Muscle layer of colon (tissue), 2 donors: Measurements from ENCODE around the gene KCNIP1.

Experiments used
- H3K27ac ChIP-seq: one replicate; pipeline ENCODE4 v1.7.0; 2013; ENCODE audit warnings: low read depth, mild to moderate bottlenecking, low read length, moderate library complexity
- H3K27me3 ChIP-seq, 2 donors: one replicate each; pipeline ENCODE4 v1.7.0; 2013; ENCODE audit warnings: low read length in 2 of 2, mild to moderate bottlenecking in 2 of 2; ENCODE audit not compliant: insufficient read depth in 2 of 2, control insufficient read depth in 1 of 2
- H3K36me3 ChIP-seq: one replicate; pipeline ENCODE4 v1.7.0; 2013; ENCODE audit warnings: mild to moderate bottlenecking, low read length; ENCODE audit not compliant: insufficient read depth
- H3K4me1 ChIP-seq: one replicate; pipeline ENCODE4 v1.7.0; 2013; ENCODE audit warnings: mild to moderate bottlenecking, low read length; ENCODE audit not compliant: insufficient read depth
- H3K4me3 ChIP-seq, 2 donors: one replicate each; pipeline ENCODE4 v1.7.0; 2013; ENCODE audit warnings: low read length in 2 of 2, low read depth in 1 of 2, mild to moderate bottlenecking in 1 of 2, moderate library complexity in 1 of 2
- H3K9ac ChIP-seq: one replicate; pipeline ENCODE4 v1.7.0; 2013; ENCODE audit warnings: low read length
- H3K9me3 ChIP-seq: one replicate; pipeline ENCODE4 v1.7.0; 2013; ENCODE audit warnings: mild to moderate bottlenecking, low read length
- donor health status: abdominal sarcoma.
- donor health status: Adenocarcinoma of cecum.

KCNIP1 gene

GRCh38 chr5:170484459-170484831 lies 19.4 kb upstream of the KCNIP1 start:
- H3K27me3 ChIP-seq: no peaks in the 10 kb centered on the region
- H3K36me3 ChIP-seq: no peaks in the 10 kb centered on the region
- no peak overlapping the region for H3K27ac ChIP-seq
- no peaks in the 10 kb centered on the region for H3K9me3 ChIP-seq
- no peak overlapping the region for H3K9ac ChIP-seq
- H3K4me3 ChIP-seq: no peak overlapping the region
- no peaks in the 10 kb centered on the region for H3K4me1 ChIP-seq

- Histone ChIP-seq H3K36me3 (no peaks in the 10 kb centered on the region), H3K4me3 (no peak overlapping the region), H3K4me1 (no peaks in the 10 kb centered on the region), H3K9me3 (no peaks in the 10 kb centered on the region), H3K27me3 (no peaks in the 10 kb centered on the region), H3K27ac (no peak overlapping the region), H3K9ac (no peak overlapping the region)
Observed at GRCh38 chr5:170484847-170485615, 18.8 kb upstream of the KCNIP1 start.

- H3K4me1 ChIP-seq: no peaks in the 10 kb centered on the region
- H3K27me3 ChIP-seq: no peaks in the 10 kb centered on the region
- no peak overlapping the region for H3K4me3 ChIP-seq
- no peaks in the 10 kb centered on the region for H3K9me3 ChIP-seq
- H3K27ac ChIP-seq: no peak overlapping the region
- H3K36me3 ChIP-seq: no peaks in the 10 kb centered on the region
- H3K9ac ChIP-seq: no peak overlapping the region
Observed at GRCh38 chr5:170485616-170485911, 18.3 kb upstream of the KCNIP1 start.

GRCh38 chr5:170486371-170486770 lies 17.4 kb upstream of the KCNIP1 start:
- Histone ChIP-seq H3K36me3 (no peaks in the 10 kb centered on the region), H3K9me3 (no peaks in the 10 kb centered on the region)

GRCh38 chr5:170488570-170488969 lies 15.2 kb upstream of the KCNIP1 start:
- Histone ChIP-seq H3K4me3 (no peak overlapping the region), H3K9me3 (no peaks in the 10 kb centered on the region), H3K4me1 (peaks cover 13% of the 10 kb centered on the region), H3K36me3 (no peaks in the 10 kb centered on the region), H3K27ac (no peak overlapping the region), H3K27me3 (no peaks in the 10 kb centered on the region), H3K9ac (no peak overlapping the region)

More at GRCh38 chr5:170486371-170486770, 17.4 kb upstream of the KCNIP1 start:
- peaks cover 3% of the 10 kb centered on the region for H3K4me1 ChIP-seq
- H3K9ac ChIP-seq: no peak overlapping the region
- H3K4me3 ChIP-seq: no peak overlapping the region
- H3K27ac ChIP-seq: no peak overlapping the region
- no peaks in the 10 kb centered on the region for H3K27me3 ChIP-seq

GRCh38 chr5:170489199-170489598 lies 14.6 kb upstream of the KCNIP1 start:
- H3K27me3 ChIP-seq: no peaks in the 10 kb centered on the region
- no peak overlapping the region for H3K4me3 ChIP-seq
- no peak overlapping the region for H3K27ac ChIP-seq

GRCh38 chr5:170490381-170490780 lies 13.4 kb upstream of the KCNIP1 start:
- Histone ChIP-seq H3K9me3 (no peaks in the 10 kb centered on the region), H3K27ac (no peak overlapping the region), H3K27me3 (no peaks in the 10 kb centered on the region)

More at GRCh38 chr5:170489199-170489598, 14.6 kb upstream of the KCNIP1 start:
- H3K4me1 ChIP-seq: peaks cover 13% of the 10 kb centered on the region
- H3K9ac ChIP-seq: no peak overlapping the region
- H3K9me3 ChIP-seq: no peaks in the 10 kb centered on the region
- no peaks in the 10 kb centered on the region for H3K36me3 ChIP-seq

GRCh38 chr5:170491479-170491878 lies 12.3 kb upstream of the KCNIP1 start:
- H3K27ac ChIP-seq: no peak overlapping the region
- peaks cover 13% of the 10 kb centered on the region for H3K4me1 ChIP-seq
- H3K9me3 ChIP-seq: no peaks in the 10 kb centered on the region
- H3K27me3 ChIP-seq: no peaks in the 10 kb centered on the region
- H3K9ac ChIP-seq: no peak overlapping the region
- no peak overlapping the region for H3K4me3 ChIP-seq
- no peaks in the 10 kb centered on the region for H3K36me3 ChIP-seq

More at GRCh38 chr5:170490381-170490780, 13.4 kb upstream of the KCNIP1 start:
- no peak overlapping the region for H3K4me3 ChIP-seq
- no peaks in the 10 kb centered on the region for H3K36me3 ChIP-seq
- peaks cover 13% of the 10 kb centered on the region for H3K4me1 ChIP-seq
- H3K9ac ChIP-seq: no peak overlapping the region

GRCh38 chr5:170493028-170493820 lies 10.6 kb upstream of the KCNIP1 start:
- Histone ChIP-seq H3K9ac (no peak overlapping the region), H3K9me3 (no peaks in the 10 kb centered on the region), H3K27me3 (no peaks in the 10 kb centered on the region), H3K4me3 (no peak overlapping the region), H3K27ac (no peak overlapping the region), H3K36me3 (no peaks in the 10 kb centered on the region), H3K4me1 (peaks cover 13% of the 10 kb centered on the region)

GRCh38 chr5:170494041-170494440 lies 9.8 kb upstream of the KCNIP1 start:
- Histone ChIP-seq H3K4me1 (peaks cover 13% of the 10 kb centered on the region), H3K9me3 (no peaks in the 10 kb centered on the region), H3K4me3 (no peak overlapping the region)

GRCh38 chr5:170495825-170496661 lies 7.8 kb upstream of the KCNIP1 start:
- Histone ChIP-seq H3K4me3 (no peak overlapping the region), H3K9me3 (no peaks in the 10 kb centered on the region), H3K27me3 (no peaks in the 10 kb centered on the region), H3K27ac (no peak overlapping the region), H3K9ac (no peak overlapping the region), H3K36me3 (no peaks in the 10 kb centered on the region), H3K4me1 (peaks cover 13% of the 10 kb centered on the region)

More at GRCh38 chr5:170494041-170494440, 9.8 kb upstream of the KCNIP1 start:
- H3K9ac ChIP-seq: no peak overlapping the region
- no peaks in the 10 kb centered on the region for H3K27me3 ChIP-seq
- no peaks in the 10 kb centered on the region for H3K36me3 ChIP-seq
- no peak overlapping the region for H3K27ac ChIP-seq
